Cardiac muscle cell (in vitro differentiated cells and primary cell): Measurements from ENCODE around the gene INO80. TPM values are rescaled to one million over a fixed set of nuclear protein-coding genes. Genes with fewer than 3 reads are reported as not detected.

Experiments
- DNase-seq, 2 donors: peaks; one replicate each; pipeline versions ENCODE4 v3.0.0 to v3.0.0-alpha.2; 2010 to 2017; ENCODE audit warnings: low read depth in 1 of 2, low spot score in 1 of 2
- H3K27ac ChIP-seq: fragments of 200-600 bp; sonication (generic); 2 replicates; pipeline ENCODE4 v1.5.1; 2016
- H3K27me3 ChIP-seq: fragments of 200-600 bp; sonication (generic); 2 replicates; pipeline ENCODE4 v1.6.0; 2016; ENCODE audit warnings: control low read depth
- H3K36me3 ChIP-seq: fragments of 200-600 bp; sonication (generic); 2 replicates; pipeline ENCODE4 v1.5.1; 2016; ENCODE audit warnings: control low read depth
- H3K4me1 ChIP-seq: fragments of 200-600 bp; sonication (generic); 2 replicates; pipeline ENCODE4 v1.8.1; 2017; ENCODE audit warnings: low read depth, mild to moderate bottlenecking, mixed run types
- H3K4me3 ChIP-seq: fragments of 200-600 bp; sonication (generic); 2 replicates; pipeline ENCODE4 v1.5.1; 2016; ENCODE audit warnings: mild to moderate bottlenecking
- H3K9me3 ChIP-seq: fragments of 200-600 bp; sonication (generic); 2 replicates; pipeline ENCODE4 v1.5.1; 2017; ENCODE audit warnings: low read depth, mild to moderate bottlenecking, control low read depth
- CTCF ChIP-seq: IDR thresholded peaks from 2 replicates; pipeline ENCODE4 v1.5.1; 2012; ENCODE audit warnings: low read depth, mild to moderate bottlenecking, low read length
- polyA plus RNA-seq: library from polyadenylated mRNA; unstranded; fragments of >200 nt; fragmentation: Nextera tagmentation; extraction: Ambion mirVana; gene quantifications from 2 replicates; pipeline ENCODE4 v1.2.1, GENCODE V29; 2016
- total RNA-seq: library from RNA; depleted of rRNA; stranded (reverse); fragments of >200 nt; gene quantifications from 2 replicates; pipeline ENCODE4 v1.2.3, GENCODE V29; 2016

The INO80 gene
- total and polyA plus RNA-seq, 2 experiments from 2014 or later, result 6.0 to 14.0 TPM

GRCh38 chr15:40978562-40978961 lies 137.5 kb downstream of the INO80 start:
- Histone ChIP-seq H3K9me3 (no peaks in the 10 kb centered on the region), H3K27ac (no peak overlapping the region), H3K27me3 (no peaks in the 10 kb centered on the region), H3K36me3 (peaks cover 59% of the 10 kb centered on the region), H3K4me3 (no peak overlapping the region), H3K4me1 (no peaks in the 10 kb centered on the region)
- no peak for TF ChIP-seq CTCF
- DNase-seq, result no peak

- H3K36me3 ChIP-seq, result peaks cover 54% of the 10 kb centered on the region
- no peaks in the 10 kb centered on the region for H3K4me1 ChIP-seq
- TF ChIP-seq CTCF, result no peak
Measured at GRCh38 chr15:40978141-40978540, 137.9 kb downstream of the INO80 start.

GRCh38 chr15:40976819-40977218 lies 139.3 kb downstream of the INO80 start:
- TF ChIP-seq CTCF, result no peak
- Histone ChIP-seq H3K27ac (no peak overlapping the region), H3K9me3 (no peaks in the 10 kb centered on the region), H3K36me3 (peaks cover 41% of the 10 kb centered on the region), H3K27me3 (no peaks in the 10 kb centered on the region), H3K4me1 (no peaks in the 10 kb centered on the region), H3K4me3 (no peak overlapping the region)
- no peak for DNase-seq

More at GRCh38 chr15:40978141-40978540, 137.9 kb downstream of the INO80 start:
- Histone ChIP-seq H3K9me3 (no peaks in the 10 kb centered on the region), H3K27ac (no peak overlapping the region), H3K4me3 (no peak overlapping the region), H3K27me3 (no peaks in the 10 kb centered on the region)
- no peak for DNase-seq

- Histone ChIP-seq H3K9me3 (no peaks in the 10 kb centered on the region), H3K4me1 (no peaks in the 10 kb centered on the region), H3K27me3 (no peaks in the 10 kb centered on the region), H3K27ac (no peak overlapping the region), H3K36me3 (peaks cover 23% of the 10 kb centered on the region), H3K4me3 (no peak overlapping the region)
- TF ChIP-seq CTCF, result peak; percentile 19
- peak in 1 of 2 donors; percentile 40 for DNase-seq
Measured at GRCh38 chr15:40974879-40975278, 141.2 kb downstream of the INO80 start.

GRCh38 chr15:40969363-40969762 lies 146.7 kb downstream of the INO80 start:
- no peaks in the 10 kb centered on the region for H3K9me3 ChIP-seq
- H3K4me1 ChIP-seq, result no peaks in the 10 kb centered on the region
- no peak overlapping the region for H3K27ac ChIP-seq
- no peak for DNase-seq
- no peaks in the 10 kb centered on the region for H3K27me3 ChIP-seq
- H3K36me3 ChIP-seq, result no peaks in the 10 kb centered on the region
- TF ChIP-seq CTCF, result no peak
- H3K4me3 ChIP-seq, result no peak overlapping the region
